Measurements from ENCODE around the gene GDPD5.

DNA sequence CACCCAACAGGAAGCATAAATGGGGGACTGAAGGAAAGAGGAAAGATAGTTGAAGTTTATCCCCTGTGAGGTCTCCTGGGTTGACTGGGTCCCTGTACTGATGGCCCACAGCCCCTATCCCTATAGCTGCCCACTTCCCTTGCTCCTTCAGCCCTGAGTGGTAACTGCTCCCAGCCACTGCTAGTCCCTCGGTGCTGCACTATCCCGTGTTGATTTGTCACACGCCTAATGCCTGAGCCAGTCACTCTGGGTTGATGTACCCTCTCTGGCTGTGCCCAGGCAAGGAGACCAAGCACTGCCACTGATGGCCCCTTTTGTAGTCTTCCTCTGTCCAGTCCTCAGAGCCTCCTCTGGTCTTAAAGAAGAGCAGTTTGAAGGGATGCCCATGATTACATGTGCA lies 9.6 kb downstream of the GDPD5 start:
- TF ChIP-seq ZNF416 (CRISPR knock-in tag; IDR thresholded peaks at IDR 0.05) = no peak
- TF ChIP-seq NR3C1 (CRISPR knock-in tag; conservative IDR thresholded peaks at IDR 0.05; ENCODE audit: low read depth) = no peak
- TF ChIP-seq CTCF (IDR thresholded peaks at IDR 0.05) = no peak
- no peak for TF ChIP-seq SMAD3 (CRISPR knock-in tag; IDR thresholded peaks at IDR 0.05; ENCODE audit: borderline replicate concordance)
- no peak for TF ChIP-seq ZNF121 (CRISPR knock-in tag; IDR thresholded peaks at IDR 0.05)
- TF ChIP-seq MYBL2 (CRISPR knock-in tag; IDR thresholded peaks at IDR 0.05) = no peak
- no peak for TF ChIP-seq ZNF219 (CRISPR knock-in tag; IDR thresholded peaks at IDR 0.05; ENCODE audit: borderline replicate concordance)
- TF ChIP-seq, protein P1, sequence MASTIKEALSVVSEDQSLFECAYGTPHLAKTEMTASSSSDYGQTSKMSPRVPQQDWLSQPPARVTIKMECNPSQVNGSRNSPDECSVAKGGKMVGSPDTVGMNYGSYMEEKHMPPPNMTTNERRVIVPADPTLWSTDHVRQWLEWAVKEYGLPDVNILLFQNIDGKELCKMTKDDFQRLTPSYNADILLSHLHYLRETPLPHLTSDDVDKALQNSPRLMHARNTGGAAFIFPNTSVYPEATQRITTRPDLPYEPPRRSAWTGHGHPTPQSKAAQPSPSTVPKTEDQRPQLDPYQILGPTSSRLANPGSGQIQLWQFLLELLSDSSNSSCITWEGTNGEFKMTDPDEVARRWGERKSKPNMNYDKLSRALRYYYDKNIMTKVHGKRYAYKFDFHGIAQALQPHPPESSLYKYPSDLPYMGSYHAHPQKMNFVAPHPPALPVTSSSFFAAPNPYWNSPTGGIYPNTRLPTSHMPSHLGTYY (CRISPR knock-in tag; IDR thresholded peaks at IDR 0.05) = no peak
